Fibroblast of the conjunctiva (primary cell): ENCODE results near the gene ENOX2.

Source experiments
- DNase-seq: peaks from one replicate; pipeline ENCODE4 v3.0.0-alpha.2; 2010; ENCODE audit warnings: low read depth

The ENOX2 gene

DNA sequence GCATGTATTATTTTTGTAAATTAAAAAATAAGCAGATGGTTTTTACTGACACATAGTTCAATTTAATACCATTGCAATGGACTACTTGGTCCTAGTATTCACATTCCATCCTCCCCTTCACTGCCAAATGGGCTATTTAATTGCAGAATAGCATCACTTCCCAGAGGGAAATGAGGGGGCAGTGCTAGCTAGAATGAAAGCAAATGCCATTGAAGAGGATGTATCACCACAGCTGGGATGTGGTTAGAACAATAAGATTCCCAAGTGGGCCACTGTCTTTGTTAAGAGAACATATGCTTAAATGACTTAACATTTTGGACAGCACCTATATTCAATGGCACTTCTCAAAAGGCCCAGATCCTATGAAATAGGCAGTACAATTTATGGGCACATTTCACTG, 276.5 kb downstream of the ENOX2 start:
- no peak for DNase-seq

DNA sequence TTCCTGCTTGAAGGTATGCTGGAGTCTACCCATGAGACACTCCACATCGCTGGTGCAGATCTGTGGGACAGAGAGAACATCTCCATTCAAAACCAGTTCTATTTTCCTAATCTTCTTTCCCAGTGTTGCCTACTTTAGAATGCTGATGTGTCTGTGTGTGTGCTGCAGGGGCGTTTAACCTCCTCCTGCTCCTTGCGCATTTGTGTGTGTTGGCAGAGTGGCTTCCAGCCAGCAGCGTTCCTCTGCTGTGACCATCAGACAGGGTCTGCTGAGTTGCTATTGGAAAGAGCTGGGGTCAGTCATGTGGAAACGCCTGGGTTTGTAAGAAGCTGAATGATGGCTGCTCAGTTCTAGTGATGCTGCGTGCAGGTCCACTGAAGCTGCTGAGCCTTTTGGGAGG, 277.6 kb downstream of the ENOX2 start:
- no peak for DNase-seq

DNA sequence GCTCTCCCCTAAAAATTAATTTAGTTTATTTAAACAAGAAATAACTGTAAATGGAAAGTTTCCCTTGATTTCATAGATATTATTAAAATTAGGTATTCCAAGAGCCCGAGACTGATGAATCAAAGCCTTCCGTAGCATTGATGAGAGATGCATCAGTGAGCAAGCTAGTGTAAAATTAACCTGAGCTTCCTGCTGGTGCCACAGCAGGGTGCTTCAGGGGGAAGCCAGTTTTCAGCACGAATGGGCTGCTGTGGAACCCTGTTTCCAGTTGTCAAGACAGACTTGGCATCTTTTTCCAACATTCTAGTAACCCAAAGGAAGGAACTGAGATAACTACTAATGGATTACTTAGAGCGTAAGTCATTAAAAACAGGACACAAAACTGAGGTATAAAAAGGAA, 279.5 kb downstream of the ENOX2 start:
- no peak for DNase-seq

DNA sequence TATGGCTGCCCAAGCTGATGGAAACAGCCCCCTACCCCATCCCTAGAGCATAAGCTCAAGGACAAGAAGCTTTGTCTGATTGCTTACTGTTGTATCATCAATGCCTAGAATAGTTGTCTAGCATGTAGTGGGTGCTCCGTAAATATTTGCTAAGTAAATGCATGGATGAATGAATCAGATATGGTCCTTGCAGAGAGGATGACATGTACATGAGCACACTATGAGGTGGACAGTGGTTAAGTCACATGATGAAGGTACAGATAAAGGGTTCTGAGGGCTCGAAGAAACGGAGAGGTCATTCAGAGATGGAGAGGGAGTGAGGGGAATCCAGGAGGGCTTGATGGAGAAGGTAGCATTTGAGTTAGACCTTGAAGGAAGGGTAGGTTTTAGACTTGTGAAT, 287.1 kb downstream of the ENOX2 start:
- no peak for DNase-seq

DNA sequence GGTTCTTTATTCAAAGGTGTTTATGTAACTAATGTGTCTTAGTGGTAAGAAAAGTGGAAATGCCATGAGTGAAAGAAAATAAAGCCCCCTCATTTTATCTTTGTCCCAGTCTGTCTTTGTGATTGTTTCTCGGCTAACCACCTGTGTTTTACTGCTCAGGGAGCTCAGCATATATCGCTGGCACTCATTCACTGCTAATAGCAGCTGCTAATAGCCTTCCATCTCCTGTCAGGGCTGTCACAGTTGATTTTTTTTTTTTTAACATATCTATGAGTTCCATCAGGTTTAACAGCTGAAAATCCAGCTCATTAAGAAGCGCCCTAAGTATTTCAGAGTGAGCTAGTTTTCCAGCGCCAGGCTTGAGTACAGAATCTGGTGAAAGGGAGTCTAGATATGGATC, 295.6 kb downstream of the ENOX2 start:
- DNase-seq = no peak

DNA sequence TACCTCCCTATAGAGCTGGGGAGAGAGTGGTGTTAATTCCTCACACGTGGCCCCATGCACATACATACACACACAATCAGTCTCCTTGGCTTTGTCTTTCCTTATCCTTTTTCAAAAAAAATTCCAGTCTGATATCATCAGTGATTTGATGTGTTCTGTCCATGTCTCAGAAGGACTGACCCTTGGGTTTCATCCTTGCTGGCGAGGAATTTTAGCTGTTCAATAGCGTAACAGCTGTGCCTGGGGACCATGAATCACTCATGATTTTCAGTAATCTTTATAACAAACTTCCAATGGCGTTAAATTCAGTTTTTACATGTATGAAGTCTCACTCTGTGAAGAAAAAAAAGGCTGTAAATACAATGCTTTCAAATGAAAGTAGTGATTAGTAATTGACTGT, 296.6 kb downstream of the ENOX2 start:
- no peak for DNase-seq

DNA sequence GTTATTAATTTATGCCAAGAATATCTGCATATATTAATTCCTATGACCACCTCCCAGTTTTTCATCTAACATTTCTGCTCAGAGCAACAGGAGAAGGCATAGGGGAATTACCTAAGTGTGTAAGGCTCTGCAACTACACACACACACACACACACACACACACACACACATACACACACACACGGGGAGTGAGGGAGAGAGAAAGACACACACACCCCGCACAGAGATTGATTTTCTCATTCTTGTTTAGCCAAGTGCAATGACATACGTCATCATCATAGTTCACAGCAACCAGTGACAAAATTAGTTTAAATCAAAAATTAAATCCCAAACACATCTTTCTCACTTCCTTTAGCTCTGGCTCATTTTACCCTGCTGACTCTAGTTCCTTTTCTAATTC, 298.1 kb downstream of the ENOX2 start:
- DNase-seq = no peak

DNA sequence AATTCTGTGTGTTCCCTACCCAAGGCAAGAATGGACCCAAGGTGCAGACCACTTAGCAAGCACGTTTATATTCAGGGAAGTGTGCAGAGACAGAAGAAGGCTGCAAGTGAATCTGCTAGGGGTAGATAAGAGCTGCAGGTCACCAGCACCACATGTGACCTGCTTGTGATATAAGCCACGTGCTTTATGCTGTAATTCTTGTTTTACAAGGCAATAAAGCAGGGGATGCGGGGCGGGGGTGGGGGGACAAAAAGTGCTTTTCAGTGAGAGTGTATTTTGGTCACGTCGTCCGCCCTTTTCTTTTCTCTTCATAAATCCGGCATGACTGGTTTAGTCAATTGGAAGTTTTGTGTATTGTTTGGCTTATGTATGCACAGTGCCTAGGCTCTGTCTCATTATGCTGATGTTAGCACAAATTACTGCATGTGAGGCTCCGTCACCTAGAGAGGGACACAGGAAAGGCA, 308.5 kb downstream of the ENOX2 start:
- DNase-seq = no peak

DNA sequence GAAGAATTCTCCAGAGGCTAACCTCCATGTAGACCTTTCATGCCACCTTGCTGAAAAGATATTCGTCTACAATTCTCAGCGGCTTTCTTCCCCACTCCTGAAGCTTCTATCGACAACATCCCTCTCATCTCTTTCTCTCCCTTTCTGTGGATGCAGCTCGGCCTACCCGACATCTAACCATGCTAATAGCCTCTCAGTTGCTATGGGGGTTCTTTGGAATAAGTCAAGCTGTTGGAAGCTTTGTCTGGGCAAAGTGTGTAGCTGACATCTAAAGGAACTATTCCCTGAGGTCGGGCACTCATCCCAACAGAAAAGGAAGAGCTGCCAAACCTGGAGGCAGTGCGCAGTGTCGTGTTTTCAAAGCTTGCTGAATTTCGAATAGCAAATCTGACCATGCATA, 309.1 kb downstream of the ENOX2 start:
- no peak for DNase-seq

DNA sequence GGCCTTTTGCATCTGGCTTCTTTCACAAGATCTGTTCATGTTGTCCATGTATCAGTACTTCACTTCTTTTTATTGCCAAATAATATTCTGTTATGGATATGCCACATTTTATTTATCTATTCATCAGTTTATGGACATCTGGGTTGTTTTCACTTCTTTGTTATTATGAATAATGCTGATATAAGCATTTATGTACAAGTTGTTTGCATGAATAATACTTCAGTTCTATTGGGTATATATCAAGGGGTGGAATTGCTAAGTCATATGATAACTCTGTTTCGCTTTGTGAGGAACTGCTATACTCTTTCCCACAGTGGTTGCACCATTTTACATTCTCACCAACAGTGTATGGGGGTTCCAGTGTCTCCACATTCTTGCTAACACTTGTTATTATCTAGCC, 310.8 kb downstream of the ENOX2 start:
- DNase-seq = no peak

DNA sequence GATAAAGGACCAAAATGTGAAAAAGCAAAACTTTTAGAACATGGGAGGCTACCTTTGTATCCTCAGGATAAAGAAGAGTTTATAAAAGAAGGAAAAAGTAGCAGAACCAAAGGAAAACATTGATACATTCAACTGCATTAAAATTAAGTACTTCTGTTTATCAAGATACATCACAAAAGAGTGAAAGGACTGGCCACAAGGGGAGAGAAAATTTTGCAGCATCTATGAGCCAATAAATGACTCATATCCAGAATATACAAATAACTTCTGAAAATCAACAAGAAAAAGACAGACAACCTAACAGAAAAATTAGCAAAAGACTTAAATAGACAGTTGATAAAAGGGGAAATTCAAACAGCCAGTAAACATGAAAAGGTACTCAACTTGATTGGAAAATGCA, 324.1 kb downstream of the ENOX2 start:
- DNase-seq = no peak

DNA sequence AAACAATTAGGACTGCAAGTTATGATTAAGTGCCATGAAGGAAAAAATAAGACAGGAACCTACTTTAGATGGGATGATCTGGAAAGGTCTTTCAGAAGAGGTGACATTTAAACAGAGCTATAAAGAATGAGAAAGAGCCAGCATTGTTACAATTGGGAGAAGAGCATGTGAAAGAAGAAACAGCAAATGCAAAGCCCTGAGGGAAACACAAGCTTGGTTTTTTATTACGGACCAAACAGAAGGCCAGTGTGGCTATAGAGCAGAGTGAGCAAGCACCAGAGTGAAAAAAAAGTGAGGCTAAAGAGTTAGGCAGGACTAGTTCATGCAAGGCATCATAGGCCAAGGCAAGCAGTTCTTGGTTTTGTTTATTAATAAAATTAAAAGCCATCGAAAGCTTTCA, 325.6 kb downstream of the ENOX2 start:
- DNase-seq = no peak

DNA sequence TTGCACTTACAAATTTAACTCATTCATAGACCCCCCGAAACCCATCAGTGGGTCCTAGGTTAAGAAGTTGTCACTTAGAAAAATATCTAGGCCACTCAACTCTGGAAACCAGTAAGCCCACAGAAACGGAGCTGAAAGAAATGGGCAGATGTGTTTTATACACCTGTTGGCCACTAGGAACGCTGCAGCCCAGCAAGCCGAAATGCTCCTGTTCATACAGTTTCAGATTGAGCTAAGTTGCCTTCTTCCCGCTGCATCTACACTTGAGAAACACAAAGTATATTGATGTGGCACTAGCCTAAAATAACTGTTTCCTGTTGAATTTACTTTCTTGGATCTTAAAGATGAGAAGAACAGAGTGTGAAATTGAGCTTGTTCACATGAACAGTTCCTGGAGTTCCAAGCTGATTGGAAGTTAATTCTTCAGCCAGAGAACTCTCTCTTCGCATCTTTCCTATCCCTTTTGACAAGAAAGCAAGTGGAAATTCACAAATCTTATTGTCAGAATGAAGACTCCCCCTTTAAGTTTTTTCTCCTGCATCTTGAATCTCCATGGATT, 327.1 kb downstream of the ENOX2 start:
- DNase-seq = peak; percentile 16
